DND-41 (cell line): ENCODE data around the gene CGRRF1.

Experiments used
- CTCF ChIP-seq: IDR thresholded peaks from 2 replicates; pipeline ENCODE4 v1.5.1; 2012; ENCODE audit warnings: borderline replicate concordance, low read length, moderate library complexity, mild to moderate bottlenecking; ENCODE audit not compliant: poor library complexity, severe bottlenecking; ENCODE audit errors: extremely low read depth
- EZH2 ChIP-seq: IDR thresholded peaks from 3 replicates; pipeline ENCODE4 v1.6.1; 2012; ENCODE audit warnings: borderline replicate concordance, low read depth, mild to moderate bottlenecking, moderate library complexity, low read length, inconsistent platforms; ENCODE audit not compliant: severe bottlenecking

DNA sequence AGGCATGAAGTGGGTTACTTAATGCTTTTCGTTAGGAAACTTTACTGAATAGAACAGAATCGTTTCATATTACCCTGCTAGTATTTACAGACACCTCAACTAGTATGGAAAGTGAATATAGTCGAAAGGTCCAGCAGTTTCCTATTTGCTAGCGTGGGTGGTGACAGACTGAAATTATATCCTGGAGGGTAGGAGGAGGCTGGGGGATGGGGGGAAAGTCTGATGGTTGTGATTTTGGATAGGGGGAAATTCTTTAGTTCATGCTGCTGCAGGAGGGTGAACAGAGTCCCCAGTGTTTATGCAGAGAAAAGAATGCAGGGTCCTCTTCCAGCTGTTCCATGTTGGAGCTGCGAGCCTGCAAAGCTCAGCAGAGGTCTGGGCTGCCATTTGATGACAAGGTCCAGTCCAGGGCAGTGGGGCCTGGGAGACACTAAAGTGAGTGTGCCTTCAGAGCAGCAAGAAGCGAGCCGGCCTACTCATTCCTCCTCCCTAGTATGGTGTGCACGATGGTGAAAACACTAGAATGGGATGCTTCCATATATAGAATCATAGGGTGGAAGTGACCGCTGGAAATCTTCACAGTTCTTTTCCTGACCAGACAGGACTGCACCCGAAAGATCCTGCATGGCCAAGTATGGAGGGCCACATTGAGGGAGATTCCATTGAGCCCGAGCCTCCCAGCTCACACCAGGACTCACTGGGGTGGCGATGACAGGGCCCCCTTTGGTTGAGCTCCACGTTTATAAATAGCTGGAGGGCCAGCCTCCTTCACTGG is 59.3 kb downstream of the CGRRF1 start:
- no peak for TF ChIP-seq CTCF
- no peak for TF ChIP-seq EZH2
